ENCODE results near the gene HSBP1L1. TPM values are rescaled to one million over a fixed set of nuclear protein-coding genes. Genes with fewer than 3 reads are reported as not detected.
A peak's percentile ranks its signal among the peaks of the same experiment; 100 is the strongest.

Gene HSBP1L1
- total and polyA plus RNA-seq, 4 donors = 12.2 to 61.0 (median 26.4) TPM

DNA sequence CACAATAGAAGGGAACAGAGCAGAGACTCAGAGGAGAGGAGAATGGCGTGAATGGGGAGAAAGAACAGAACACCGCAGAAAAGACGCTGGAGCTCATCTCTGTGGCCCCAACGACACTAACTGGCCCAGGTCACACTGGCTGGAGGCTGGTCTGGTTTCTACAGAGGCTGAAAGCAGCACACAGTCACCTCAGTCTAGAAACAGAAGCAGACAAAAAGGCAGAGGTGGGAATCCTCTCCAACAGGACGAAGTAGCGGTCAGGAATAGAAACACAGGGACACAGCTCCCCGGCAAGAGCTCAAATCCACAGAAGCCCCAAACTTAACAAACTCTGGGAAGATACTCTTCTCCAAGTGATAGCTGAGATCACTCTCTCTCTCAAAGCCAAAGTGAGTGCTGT is 22.2 kb upstream of the HSBP1L1 start:
- WGBS = 44% methylated on average over 7 of the region's 7 CpGs
- Histone ChIP-seq H3K27ac (ENCODE audit: low read depth in 1 of 2, low read length in 2 of 2) (peak overlapping the region; percentile 3 to 47), H3K4me1 (ENCODE audit: control insufficient read depth in 4 of 4, insufficient read depth in 4 of 4, low read length in 3 of 4) (peaks cover 52 to 97% (median 94%) of the 10 kb centered on the region in 4 donors), H3K4me3 (ENCODE audit: low read depth in 1 of 3, low read length in 3 of 3) (no peak overlapping the region), H3K9me3 (ENCODE audit: control insufficient read depth in 4 of 4, low read length in 3 of 4) (no peaks in the 10 kb centered on the region), H3K9ac (ENCODE audit: low read depth in 1 of 2, low read length in 2 of 2) (peak overlapping the region in 1 of 2 donors; percentile 73), H3K27me3 (ENCODE audit: control insufficient read depth in 4 of 4, insufficient read depth in 4 of 4, low read length in 3 of 4) (no peaks in the 10 kb centered on the region), H3K36me3 (ENCODE audit: control insufficient read depth in 4 of 4, insufficient read depth in 3 of 4, low read depth in 1 of 4, low read length in 3 of 4) (peaks cover 3 to 14% (median 11%) of the 10 kb centered on the region in 4 donors)
- TF ChIP-seq FOXA2 (IDR thresholded peaks at IDR 0.05) = no peak
- TF ChIP-seq RAD21 (IDR thresholded peaks at IDR 0.05) = no peak
- no peak for TF ChIP-seq FOXA1 (IDR thresholded peaks at IDR 0.05)
- TF ChIP-seq, protein P1, sequence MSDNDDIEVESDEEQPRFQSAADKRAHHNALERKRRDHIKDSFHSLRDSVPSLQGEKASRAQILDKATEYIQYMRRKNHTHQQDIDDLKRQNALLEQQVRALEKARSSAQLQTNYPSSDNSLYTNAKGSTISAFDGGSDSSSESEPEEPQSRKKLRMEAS (IDR thresholded peaks at IDR 0.05) = no peak
- TF ChIP-seq, protein P2, sequence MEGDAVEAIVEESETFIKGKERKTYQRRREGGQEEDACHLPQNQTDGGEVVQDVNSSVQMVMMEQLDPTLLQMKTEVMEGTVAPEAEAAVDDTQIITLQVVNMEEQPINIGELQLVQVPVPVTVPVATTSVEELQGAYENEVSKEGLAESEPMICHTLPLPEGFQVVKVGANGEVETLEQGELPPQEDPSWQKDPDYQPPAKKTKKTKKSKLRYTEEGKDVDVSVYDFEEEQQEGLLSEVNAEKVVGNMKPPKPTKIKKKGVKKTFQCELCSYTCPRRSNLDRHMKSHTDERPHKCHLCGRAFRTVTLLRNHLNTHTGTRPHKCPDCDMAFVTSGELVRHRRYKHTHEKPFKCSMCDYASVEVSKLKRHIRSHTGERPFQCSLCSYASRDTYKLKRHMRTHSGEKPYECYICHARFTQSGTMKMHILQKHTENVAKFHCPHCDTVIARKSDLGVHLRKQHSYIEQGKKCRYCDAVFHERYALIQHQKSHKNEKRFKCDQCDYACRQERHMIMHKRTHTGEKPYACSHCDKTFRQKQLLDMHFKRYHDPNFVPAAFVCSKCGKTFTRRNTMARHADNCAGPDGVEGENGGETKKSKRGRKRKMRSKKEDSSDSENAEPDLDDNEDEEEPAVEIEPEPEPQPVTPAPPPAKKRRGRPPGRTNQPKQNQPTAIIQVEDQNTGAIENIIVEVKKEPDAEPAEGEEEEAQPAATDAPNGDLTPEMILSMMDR (IDR thresholded peaks at IDR 0.05; ENCODE audit: low read depth, low read length, missing input control) = no peak
- TF ChIP-seq EGR1 (IDR thresholded peaks at IDR 0.05; ENCODE audit: low read depth in 2 of 2) = no peak
- TF ChIP-seq HNF4A (conservative IDR thresholded peaks at IDR 0.05) = no peak
- TF ChIP-seq NR2F2 (IDR thresholded peaks at IDR 0.05) = no peak
- TF ChIP-seq HNF4G (IDR thresholded peaks at IDR 0.05) = no peak
- no peak for TF ChIP-seq TAF1 (conservative IDR thresholded peaks at IDR 0.05)
- TF ChIP-seq JUND (IDR thresholded peaks at IDR 0.05) = no peak
- no peak for TF ChIP-seq YY1 (IDR thresholded peaks at IDR 0.05)
- no peak for TF ChIP-seq GABPA (IDR thresholded peaks at IDR 0.05 in 1 of 2, conservative IDR thresholded peaks at IDR 0.05 in 1 of 2)
- DNase-seq (ENCODE audit: low spot score) = peak; percentile 19

DNA sequence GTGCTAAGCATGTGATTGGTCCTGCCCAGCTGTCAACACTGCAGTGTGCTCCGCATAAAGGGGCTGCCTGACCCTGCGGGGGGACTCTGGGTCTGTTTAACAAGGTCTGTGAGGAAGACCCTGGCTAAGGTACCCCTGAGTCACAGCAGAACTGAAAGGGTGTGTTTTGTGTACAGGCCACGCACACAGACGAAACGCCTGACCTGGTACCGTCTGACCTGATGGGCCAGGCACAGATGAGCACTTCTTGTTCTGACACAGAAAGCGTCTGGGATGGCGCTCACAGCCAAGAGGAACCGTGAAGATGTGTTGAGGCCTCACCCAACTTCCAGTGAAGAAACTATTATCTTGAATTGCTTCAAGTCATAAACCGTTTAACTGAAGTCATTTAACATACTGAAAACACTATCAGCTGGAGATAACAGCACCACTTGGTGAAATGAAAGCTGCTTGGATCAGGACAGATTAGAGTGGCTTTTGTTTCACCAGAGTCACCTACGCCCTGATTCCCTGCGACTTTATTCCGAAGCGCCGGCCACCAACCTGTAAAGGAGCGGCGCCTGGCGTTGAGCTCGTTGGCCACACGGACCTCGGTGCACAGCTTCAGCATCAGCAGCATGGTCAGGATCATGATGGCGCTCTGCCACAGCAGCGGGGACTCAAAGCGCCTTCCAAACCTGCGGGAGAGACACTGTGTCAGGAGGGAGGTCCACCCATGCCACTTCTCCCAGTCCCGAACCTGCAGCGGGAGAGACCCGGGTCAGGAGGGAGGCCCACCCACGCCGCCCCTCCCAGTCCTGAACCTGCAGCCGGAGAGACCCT is 21.4 kb upstream of the HSBP1L1 start:
- Histone ChIP-seq H3K27me3 (ENCODE audit: control insufficient read depth in 4 of 4, insufficient read depth in 4 of 4, low read length in 3 of 4) (no peaks in the 10 kb centered on the region), H3K4me1 (ENCODE audit: control insufficient read depth in 4 of 4, insufficient read depth in 4 of 4, low read length in 3 of 4) (peaks cover 53 to 96% (median 92%) of the 10 kb centered on the region in 4 donors), H3K4me3 (ENCODE audit: low read depth in 1 of 3, low read length in 3 of 3) (no peak overlapping the region), H3K27ac (ENCODE audit: low read depth in 1 of 2, low read length in 2 of 2) (peak overlapping the region; percentile 3 to 47), H3K36me3 (ENCODE audit: control insufficient read depth in 4 of 4, insufficient read depth in 3 of 4, low read depth in 1 of 4, low read length in 3 of 4) (peaks cover 3 to 14% (median 11%) of the 10 kb centered on the region in 4 donors), H3K9ac (ENCODE audit: low read depth in 1 of 2, low read length in 2 of 2) (peak overlapping the region in 1 of 2 donors; percentile 73), H3K9me3 (ENCODE audit: control insufficient read depth in 4 of 4, low read length in 3 of 4) (no peaks in the 10 kb centered on the region)
- peak; percentile 36 for DNase-seq (ENCODE audit: low spot score)
- 69% methylated on average over 31 of the region's 31 CpGs for WGBS
- no peak for TF ChIP-seq JUND (IDR thresholded peaks at IDR 0.05)

DNA sequence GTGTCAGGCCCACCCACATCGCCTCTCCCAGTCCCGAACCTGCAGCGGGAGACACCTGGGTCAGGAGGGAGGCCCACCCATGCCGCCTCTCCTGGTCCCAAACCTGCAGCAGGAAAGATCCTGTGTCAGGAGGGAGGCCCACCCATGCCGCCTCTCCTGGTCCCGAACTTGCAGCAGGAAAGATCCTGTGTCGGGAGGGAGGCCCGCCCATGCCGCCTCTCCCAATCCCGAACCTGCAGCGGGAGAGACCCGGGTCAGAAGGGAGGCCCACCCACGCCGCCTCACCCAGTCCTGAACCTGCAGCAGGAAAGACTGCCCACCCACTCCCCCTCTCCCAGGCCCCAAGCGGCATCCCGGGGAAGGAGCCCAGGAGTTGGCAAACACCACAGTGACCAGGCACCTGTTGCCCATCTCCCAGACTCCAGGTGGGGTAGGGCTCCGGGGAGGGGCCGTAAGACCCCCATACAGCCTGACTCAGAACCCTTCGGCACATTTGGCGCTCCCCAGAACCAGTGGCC is 20.8 kb upstream of the HSBP1L1 start:
- no peaks in the 10 kb centered on the region for H3K9me3 ChIP-seq (ENCODE audit: control insufficient read depth in 4 of 4, low read length in 3 of 4)
- TF ChIP-seq HNF4A (conservative IDR thresholded peaks at IDR 0.05) (no peak), SP1 (IDR thresholded peaks at IDR 0.05) (no peak)
- peak overlapping the region in 1 of 2 donors; percentile 42 for H3K27ac ChIP-seq (ENCODE audit: low read depth in 1 of 2, low read length in 2 of 2)
- H3K9ac ChIP-seq (ENCODE audit: low read depth in 1 of 2, low read length in 2 of 2) = no peak overlapping the region
- H3K4me3 ChIP-seq (ENCODE audit: low read depth in 1 of 3, low read length in 3 of 3) = no peak overlapping the region
- H3K27me3 ChIP-seq (ENCODE audit: control insufficient read depth in 4 of 4, insufficient read depth in 4 of 4, low read length in 3 of 4) = no peaks in the 10 kb centered on the region
- H3K36me3 ChIP-seq (ENCODE audit: control insufficient read depth in 4 of 4, insufficient read depth in 3 of 4, low read depth in 1 of 4, low read length in 3 of 4) = peaks cover 3 to 14% (median 10%) of the 10 kb centered on the region in 4 donors
- DNase-seq (ENCODE audit: low spot score) = peak; percentile 33
- WGBS = 87% methylated on average over 20 of the region's 20 CpGs
- peaks cover 50 to 98% (median 93%) of the 10 kb centered on the region in 4 donors for H3K4me1 ChIP-seq (ENCODE audit: control insufficient read depth in 4 of 4, insufficient read depth in 4 of 4, low read length in 3 of 4)
